Activated CD4-positive, alpha-beta T cell treated with anti-CD3 and anti-CD28 coated beads, Interleukin-2, amount 10 ng/mL, durations not matched to agents 24 days and 14 days (primary cell): Measurements from ENCODE around the gene RHEB. TPM values are rescaled to one million over a fixed set of nuclear protein-coding genes. Genes with fewer than 3 reads are reported as not detected.

Experiments used
- DNase-seq: peaks from one replicate; pipeline ENCODE4 v3.0.0; 2022
- H3K27ac Mint-ChIP-seq: one replicate; pipeline ENCODE4 v1.8.0; 2022; ENCODE audit warnings: mild to moderate bottlenecking, mixed read lengths
- H3K27me3 Mint-ChIP-seq: one replicate; pipeline ENCODE4 v1.8.0; 2022; ENCODE audit warnings: mixed read lengths
- H3K36me3 Mint-ChIP-seq: one replicate; pipeline ENCODE4 v1.8.0; 2022; ENCODE audit warnings: low read depth, mild to moderate bottlenecking, mixed read lengths
- H3K4me1 Mint-ChIP-seq: one replicate; pipeline ENCODE4 v1.8.0; 2021; ENCODE audit warnings: mixed read lengths
- H3K4me3 Mint-ChIP-seq: one replicate; pipeline ENCODE4 v1.8.0; 2022; ENCODE audit warnings: mild to moderate bottlenecking, moderate library complexity, mixed read lengths
- H3K9me3 Mint-ChIP-seq: one replicate; pipeline ENCODE4 v1.8.0; 2021; ENCODE audit warnings: mixed read lengths
- intact Hi-C: fragments of 100-400 bp; cut with micrococcal nuclease; formaldehyde crosslinking; loops from one replicate; pipeline ENCODE4 v1.15.1; 2023
- total RNA-seq: library from RNA; stranded (reverse); gene quantifications from 2 replicates; pipeline ENCODE4 v1.2.3, GENCODE V29; 2022

Gene RHEB
- total RNA-seq, 1 donor from 2014 or later = 55.4 TPM

GRCh38 chr7:151486074-151486473, 33.6 kb downstream of the RHEB start:
- Mint-ChIP-seq H3K9me3 (no peaks in the 10 kb centered on the region), H3K36me3 (peaks cover 67% of the 10 kb centered on the region), H3K4me3 (no peak overlapping the region), H3K4me1 (peaks cover 30% of the 10 kb centered on the region), H3K27ac (peak overlapping the region; percentile 14), H3K27me3 (no peaks in the 10 kb centered on the region)
- no peak for DNase-seq
- intact Hi-C loops = no loop called here

GRCh38 chr7:151484971-151485707, 34.6 kb downstream of the RHEB start:
- peaks cover 62% of the 10 kb centered on the region for H3K36me3 Mint-ChIP-seq
- intact Hi-C loops = no loop called here
- no peaks in the 10 kb centered on the region for H3K9me3 Mint-ChIP-seq
- H3K27me3 Mint-ChIP-seq = no peaks in the 10 kb centered on the region
- H3K4me1 Mint-ChIP-seq = peaks cover 30% of the 10 kb centered on the region
- H3K27ac Mint-ChIP-seq = no peak overlapping the region
- no peak overlapping the region for H3K4me3 Mint-ChIP-seq
- no peak for DNase-seq

GRCh38 chr7:151483711-151483983, 36.0 kb downstream of the RHEB start:
- intact Hi-C loops = no loop called here
- H3K4me1 Mint-ChIP-seq = peaks cover 31% of the 10 kb centered on the region
- DNase-seq = no peak
- no peaks in the 10 kb centered on the region for H3K27me3 Mint-ChIP-seq
- H3K9me3 Mint-ChIP-seq = no peaks in the 10 kb centered on the region
- H3K27ac Mint-ChIP-seq = no peak overlapping the region
- H3K36me3 Mint-ChIP-seq = peaks cover 58% of the 10 kb centered on the region
- no peak overlapping the region for H3K4me3 Mint-ChIP-seq

GRCh38 chr7:151482883-151483710, 36.6 kb downstream of the RHEB start:
- H3K27ac Mint-ChIP-seq = peak overlapping the region; percentile 20

GRCh38 chr7:151481650-151482505, 37.8 kb downstream of the RHEB start:
- no peak for DNase-seq
- no peak overlapping the region for H3K4me3 Mint-ChIP-seq
- H3K27ac Mint-ChIP-seq = no peak overlapping the region
- peaks cover 31% of the 10 kb centered on the region for H3K4me1 Mint-ChIP-seq
- H3K36me3 Mint-ChIP-seq = peaks cover 52% of the 10 kb centered on the region
- H3K9me3 Mint-ChIP-seq = no peaks in the 10 kb centered on the region
- intact Hi-C loops = no loop called here
- H3K27me3 Mint-ChIP-seq = no peaks in the 10 kb centered on the region

More at GRCh38 chr7:151482883-151483710, 36.6 kb downstream of the RHEB start:
- Mint-ChIP-seq H3K36me3 (peaks cover 53% of the 10 kb centered on the region), H3K4me1 (peaks cover 31% of the 10 kb centered on the region), H3K4me3 (no peak overlapping the region), H3K27me3 (no peaks in the 10 kb centered on the region), H3K9me3 (no peaks in the 10 kb centered on the region)
- intact Hi-C loops = no loop called here
- no peak for DNase-seq

GRCh38 chr7:151477867-151478266, 41.8 kb downstream of the RHEB start:
- H3K27ac Mint-ChIP-seq = no peak overlapping the region
- H3K4me1 Mint-ChIP-seq = peaks cover 24% of the 10 kb centered on the region
- H3K36me3 Mint-ChIP-seq = peaks cover 32% of the 10 kb centered on the region
- no peak overlapping the region for H3K4me3 Mint-ChIP-seq
- H3K27me3 Mint-ChIP-seq = no peaks in the 10 kb centered on the region
- no peaks in the 10 kb centered on the region for H3K9me3 Mint-ChIP-seq
- DNase-seq = no peak
- intact Hi-C loops = loop anchor here (10.0 kb wide), 1 partner anchor 157 kb away; no protein-coding TSS in a partner anchor

- DNase-seq = peak; percentile 52
- no peak overlapping the region for H3K27ac Mint-ChIP-seq
- no peaks in the 10 kb centered on the region for H3K9me3 Mint-ChIP-seq
- H3K4me3 Mint-ChIP-seq = no peak overlapping the region
- peaks cover 39% of the 10 kb centered on the region for H3K4me1 Mint-ChIP-seq
- H3K27me3 Mint-ChIP-seq = no peaks in the 10 kb centered on the region
- intact Hi-C loops = loop anchor here (10.0 kb wide), 1 partner anchor 162 kb away; no protein-coding TSS in a partner anchor
- peaks cover 53% of the 10 kb centered on the region for H3K36me3 Mint-ChIP-seq
Observed at GRCh38 chr7:151472644-151473380, 46.9 kb downstream of the RHEB start.

- intact Hi-C loops = loop anchor here (1.0 to 10.0 kb wide), 2 partner anchors 48 to 164 kb away; no protein-coding TSS in a partner anchor
- Mint-ChIP-seq H3K4me1 (peaks cover 39% of the 10 kb centered on the region), H3K27ac (peak overlapping the region; percentile 7), H3K36me3 (peaks cover 64% of the 10 kb centered on the region), H3K27me3 (no peaks in the 10 kb centered on the region), H3K9me3 (no peaks in the 10 kb centered on the region), H3K4me3 (no peak overlapping the region)
- no peak for DNase-seq
Observed at GRCh38 chr7:151470711-151471110, 49.0 kb downstream of the RHEB start.

- H3K4me1 Mint-ChIP-seq = peaks cover 39% of the 10 kb centered on the region
- intact Hi-C loops = no loop called here
- no peak for DNase-seq
- H3K36me3 Mint-ChIP-seq = peaks cover 76% of the 10 kb centered on the region
- no peak overlapping the region for H3K27ac Mint-ChIP-seq
- H3K9me3 Mint-ChIP-seq = no peaks in the 10 kb centered on the region
- H3K4me3 Mint-ChIP-seq = no peak overlapping the region
- H3K27me3 Mint-ChIP-seq = no peaks in the 10 kb centered on the region
Observed at GRCh38 chr7:151469281-151469680, 50.4 kb downstream of the RHEB start.

- Mint-ChIP-seq H3K9me3 (peaks cover 6% of the 10 kb centered on the region), H3K4me1 (peaks cover 32% of the 10 kb centered on the region), H3K36me3 (peaks cover 79% of the 10 kb centered on the region), H3K27me3 (no peaks in the 10 kb centered on the region), H3K27ac (peak overlapping the region; percentile 18), H3K4me3 (no peak overlapping the region)
- DNase-seq = no peak
- intact Hi-C loops = no loop called here
Observed at GRCh38 chr7:151468217-151469018, 51.3 kb downstream of the RHEB start.

GRCh38 chr7:151465169-151465568, 54.5 kb downstream of the RHEB start:
- Mint-ChIP-seq H3K4me3 (no peak overlapping the region), H3K27ac (no peak overlapping the region), H3K4me1 (peaks cover 13% of the 10 kb centered on the region), H3K27me3 (no peaks in the 10 kb centered on the region), H3K9me3 (peaks cover 16% of the 10 kb centered on the region), H3K36me3 (peaks cover 72% of the 10 kb centered on the region)
- intact Hi-C loops = no loop called here
- DNase-seq = no peak

- no peak for DNase-seq
- Mint-ChIP-seq H3K4me3 (no peak overlapping the region), H3K36me3 (peaks cover 44% of the 10 kb centered on the region), H3K9me3 (peaks cover 16% of the 10 kb centered on the region), H3K27me3 (peaks cover 5% of the 10 kb centered on the region), H3K27ac (no peak overlapping the region), H3K4me1 (no peaks in the 10 kb centered on the region)
- intact Hi-C loops = no loop called here
Observed at GRCh38 chr7:151462306-151462779, 57.4 kb downstream of the RHEB start.
